NB4 (cell line): Measurements from ENCODE around the gene MAPKAPK2.

Experiments used
- DNase-seq: peaks from one replicate; pipeline ENCODE4 v3.0.0; 2010; ENCODE audit warnings: low read depth
- H3K4me3 ChIP-seq: one replicate; pipeline ENCODE4 v1.5.1; 2011; ENCODE audit warnings: mild to moderate bottlenecking, low read depth, low read length, moderate library complexity
- MAX ChIP-seq: IDR thresholded peaks from 2 replicates; pipeline ENCODE4 v1.6.1; 2011; ENCODE audit warnings: low read depth, low read length
- MYC ChIP-seq: IDR thresholded peaks from 2 replicates; pipeline ENCODE4 v1.6.1; 2011; ENCODE audit warnings: low read depth, low read length
- POLR2A ChIP-seq: IDR thresholded peaks from 2 replicates; pipeline ENCODE4 v1.6.1; 2011; ENCODE audit warnings: mild to moderate bottlenecking; ENCODE audit not compliant: insufficient read length; ENCODE audit errors: extremely low read depth
- TF ChIP-seq, protein P1 (sequence below): IDR thresholded peaks from one replicate; pipeline ENCODE4 v1.5.1; 2012; ENCODE audit warnings: low read depth, low read length

MAPKAPK2 gene

GRCh38 chr1:206741142-206741701 lies 56.5 kb downstream of the MAPKAPK2 start:
- no peak overlapping the region for H3K4me3 ChIP-seq
- TF ChIP-seq, protein P1, sequence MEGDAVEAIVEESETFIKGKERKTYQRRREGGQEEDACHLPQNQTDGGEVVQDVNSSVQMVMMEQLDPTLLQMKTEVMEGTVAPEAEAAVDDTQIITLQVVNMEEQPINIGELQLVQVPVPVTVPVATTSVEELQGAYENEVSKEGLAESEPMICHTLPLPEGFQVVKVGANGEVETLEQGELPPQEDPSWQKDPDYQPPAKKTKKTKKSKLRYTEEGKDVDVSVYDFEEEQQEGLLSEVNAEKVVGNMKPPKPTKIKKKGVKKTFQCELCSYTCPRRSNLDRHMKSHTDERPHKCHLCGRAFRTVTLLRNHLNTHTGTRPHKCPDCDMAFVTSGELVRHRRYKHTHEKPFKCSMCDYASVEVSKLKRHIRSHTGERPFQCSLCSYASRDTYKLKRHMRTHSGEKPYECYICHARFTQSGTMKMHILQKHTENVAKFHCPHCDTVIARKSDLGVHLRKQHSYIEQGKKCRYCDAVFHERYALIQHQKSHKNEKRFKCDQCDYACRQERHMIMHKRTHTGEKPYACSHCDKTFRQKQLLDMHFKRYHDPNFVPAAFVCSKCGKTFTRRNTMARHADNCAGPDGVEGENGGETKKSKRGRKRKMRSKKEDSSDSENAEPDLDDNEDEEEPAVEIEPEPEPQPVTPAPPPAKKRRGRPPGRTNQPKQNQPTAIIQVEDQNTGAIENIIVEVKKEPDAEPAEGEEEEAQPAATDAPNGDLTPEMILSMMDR = no peak
- TF ChIP-seq POLR2A (no peak), MAX (no peak), MYC (no peak)
- no peak for DNase-seq

DNA sequence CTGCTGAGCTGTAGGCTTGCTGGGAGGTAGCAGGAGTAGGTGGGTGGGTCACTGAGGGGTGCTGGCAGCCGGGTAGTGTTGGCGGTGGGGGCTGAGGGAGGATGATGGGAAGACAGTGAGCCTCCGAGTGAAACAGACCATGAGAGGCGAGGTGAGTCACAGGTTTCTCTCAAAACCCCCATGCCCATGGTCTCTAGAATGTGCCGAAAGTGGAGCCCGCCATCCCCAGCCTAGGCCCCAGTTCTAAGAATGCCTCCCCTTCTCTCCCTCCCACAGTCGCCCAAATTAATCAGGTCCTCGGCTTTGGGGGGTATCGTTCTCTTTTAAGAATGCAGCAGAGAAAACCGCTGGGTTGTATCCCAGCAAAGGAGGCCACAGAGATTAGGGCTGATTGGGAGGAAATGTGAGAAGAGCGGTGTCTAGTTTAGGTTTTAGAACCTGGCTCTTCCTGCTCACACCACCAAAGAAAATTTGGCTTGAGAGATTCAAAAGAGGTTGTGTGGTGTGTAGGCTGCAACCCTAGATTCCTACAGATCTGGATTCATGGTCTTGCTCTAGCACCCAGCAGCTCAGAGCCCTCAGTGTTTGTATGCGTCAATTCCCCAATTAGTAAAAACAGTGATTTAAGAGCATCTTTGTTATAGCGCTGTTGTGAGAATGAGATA lies 58.1 kb downstream of the MAPKAPK2 start:
- H3K4me3 ChIP-seq = no peak overlapping the region
- no peak for DNase-seq
- no peak for TF ChIP-seq POLR2A
- TF ChIP-seq MYC = no peak
- TF ChIP-seq, protein P1 = no peak
- no peak for TF ChIP-seq MAX

- TF ChIP-seq POLR2A (no peak), MAX (no peak), MYC (no peak)
- TF ChIP-seq, protein P1 = no peak
- DNase-seq = peak; percentile 32
- H3K4me3 ChIP-seq = no peak overlapping the region
These were observed 60.0 kb downstream of the MAPKAPK2 start for GRCh38 chr1:206744683-206745082.

DNA sequence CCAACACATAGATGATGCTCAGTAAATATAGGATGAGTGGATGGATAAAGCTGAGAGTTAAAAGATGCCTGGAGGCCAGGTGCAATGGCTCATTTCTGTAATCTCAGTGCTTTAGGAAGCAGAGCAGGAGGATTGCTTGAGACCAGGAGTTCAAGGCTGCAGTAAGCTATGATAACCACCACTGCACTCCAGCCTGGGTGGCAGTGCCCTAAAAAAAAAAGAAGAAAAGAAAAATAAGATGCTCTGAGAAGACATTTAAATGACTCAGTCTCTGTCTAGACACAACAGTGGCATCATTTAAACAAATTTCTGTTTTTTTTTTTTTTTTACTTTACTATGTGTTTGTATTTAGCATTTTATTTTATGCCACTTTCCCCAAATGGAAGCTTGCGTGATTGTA lies 60.6 kb downstream of the MAPKAPK2 start:
- H3K4me3 ChIP-seq = no peak overlapping the region
- DNase-seq = no peak
- TF ChIP-seq POLR2A (no peak), MYC (no peak), MAX (no peak)
- TF ChIP-seq, protein P1 = no peak

DNA sequence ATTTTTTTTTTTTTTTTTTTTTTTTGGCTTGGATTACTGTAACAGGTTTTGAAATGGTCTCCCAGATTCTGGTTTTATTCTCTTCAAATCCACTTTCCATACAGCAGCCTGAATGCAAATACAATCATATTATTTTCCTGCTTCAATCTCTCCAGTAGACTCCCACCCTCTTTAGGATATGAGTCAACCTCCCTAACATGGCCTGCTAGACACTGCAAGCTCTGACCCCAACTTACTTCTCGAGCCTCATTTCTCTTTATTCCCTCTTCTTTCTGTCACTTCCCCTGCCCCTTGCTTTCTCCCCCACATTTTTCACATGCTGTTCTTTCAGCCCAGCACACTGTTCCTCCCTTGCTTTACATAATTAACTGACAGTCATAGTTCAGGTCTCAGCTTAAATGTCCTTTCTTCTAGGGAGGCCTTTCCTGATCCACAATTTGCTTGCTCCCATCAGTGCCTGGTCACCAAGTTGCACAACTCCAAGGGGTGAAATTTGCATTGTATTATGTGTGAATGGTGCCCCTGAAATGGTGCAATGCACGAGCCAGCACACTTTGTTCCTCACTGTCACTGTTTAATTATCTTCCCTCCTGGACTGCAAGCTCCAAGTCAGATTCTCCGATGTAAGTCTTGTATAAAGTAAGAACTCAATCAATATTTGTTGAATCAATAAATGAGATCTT lies 63.8 kb downstream of the MAPKAPK2 start:
- no peak overlapping the region for H3K4me3 ChIP-seq
- DNase-seq = peak; percentile 85
- TF ChIP-seq, protein P1 = no peak
- peak; percentile 53 for TF ChIP-seq POLR2A
